ENCODE data around the gene VWA5B2. TPM values are rescaled to one million over a fixed set of nuclear protein-coding genes. Genes with fewer than 3 reads are reported as not detected.

VWA5B2 gene
- total and polyA plus RNA-seq, 4 donors: 0.12 to 1.7 (median 0.86) TPM

DNA sequence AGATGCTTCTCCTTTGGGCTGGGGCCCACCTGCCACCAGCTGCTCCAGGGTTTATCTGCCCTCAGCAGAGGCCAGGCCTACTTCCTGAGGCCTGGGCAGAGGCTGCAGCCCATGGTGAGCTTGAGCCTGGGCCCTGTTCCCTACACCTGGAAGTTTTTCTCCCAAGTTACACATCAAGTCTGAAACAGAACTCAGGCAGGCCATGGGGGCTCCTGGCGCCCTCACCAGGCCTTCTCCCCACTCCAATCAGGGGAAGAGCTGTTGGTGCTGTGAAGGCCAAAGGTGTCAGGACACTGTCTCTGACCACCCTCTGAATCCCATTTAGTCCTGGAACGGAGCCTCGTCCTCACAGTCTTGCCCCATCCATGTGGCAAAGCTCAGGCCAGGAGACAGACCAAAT is 7.3 kb downstream of the VWA5B2 start:
- Histone ChIP-seq H3K4me3 (no peak overlapping the region), H3K27ac (ENCODE audit: low read depth in 1 of 2, low read length in 1 of 2) (no peak overlapping the region), H3K4me1 (ENCODE audit: control insufficient read depth in 5 of 5, insufficient read depth in 5 of 5, low read length in 5 of 5) (peaks cover 0 to 4% (median 0%) of the 10 kb centered on the region in 5 donors), H3K9ac (ENCODE audit: insufficient read depth in 1 of 2, low read length in 2 of 2) (no peak overlapping the region), H3K9me3 (ENCODE audit: control insufficient read depth in 4 of 4, insufficient read depth in 3 of 4, low read length in 3 of 4) (peaks cover 0 to 2% (median 0%) of the 10 kb centered on the region in 4 donors), H3K27me3 (ENCODE audit: control insufficient read depth in 3 of 3, insufficient read depth in 3 of 3, low read length in 2 of 3) (peaks cover 0 to 13% (median 12%) of the 10 kb centered on the region in 3 donors), H3K36me3 (ENCODE audit: control insufficient read depth in 4 of 4, insufficient read depth in 4 of 4, low read length in 4 of 4) (no peaks in the 10 kb centered on the region)
- no peak for ATAC-seq (ENCODE audit: insufficient read depth, low FRiP score)
- 77 to 80% methylated on average over 2 to 3 of the region's 3 CpGs for WGBS, 2 donors
- no peak for DNase-seq
- TF ChIP-seq, protein P1, sequence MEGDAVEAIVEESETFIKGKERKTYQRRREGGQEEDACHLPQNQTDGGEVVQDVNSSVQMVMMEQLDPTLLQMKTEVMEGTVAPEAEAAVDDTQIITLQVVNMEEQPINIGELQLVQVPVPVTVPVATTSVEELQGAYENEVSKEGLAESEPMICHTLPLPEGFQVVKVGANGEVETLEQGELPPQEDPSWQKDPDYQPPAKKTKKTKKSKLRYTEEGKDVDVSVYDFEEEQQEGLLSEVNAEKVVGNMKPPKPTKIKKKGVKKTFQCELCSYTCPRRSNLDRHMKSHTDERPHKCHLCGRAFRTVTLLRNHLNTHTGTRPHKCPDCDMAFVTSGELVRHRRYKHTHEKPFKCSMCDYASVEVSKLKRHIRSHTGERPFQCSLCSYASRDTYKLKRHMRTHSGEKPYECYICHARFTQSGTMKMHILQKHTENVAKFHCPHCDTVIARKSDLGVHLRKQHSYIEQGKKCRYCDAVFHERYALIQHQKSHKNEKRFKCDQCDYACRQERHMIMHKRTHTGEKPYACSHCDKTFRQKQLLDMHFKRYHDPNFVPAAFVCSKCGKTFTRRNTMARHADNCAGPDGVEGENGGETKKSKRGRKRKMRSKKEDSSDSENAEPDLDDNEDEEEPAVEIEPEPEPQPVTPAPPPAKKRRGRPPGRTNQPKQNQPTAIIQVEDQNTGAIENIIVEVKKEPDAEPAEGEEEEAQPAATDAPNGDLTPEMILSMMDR (IDR thresholded peaks at IDR 0.05; ENCODE audit: control extremely low read depth, extremely low read depth): no peak

DNA sequence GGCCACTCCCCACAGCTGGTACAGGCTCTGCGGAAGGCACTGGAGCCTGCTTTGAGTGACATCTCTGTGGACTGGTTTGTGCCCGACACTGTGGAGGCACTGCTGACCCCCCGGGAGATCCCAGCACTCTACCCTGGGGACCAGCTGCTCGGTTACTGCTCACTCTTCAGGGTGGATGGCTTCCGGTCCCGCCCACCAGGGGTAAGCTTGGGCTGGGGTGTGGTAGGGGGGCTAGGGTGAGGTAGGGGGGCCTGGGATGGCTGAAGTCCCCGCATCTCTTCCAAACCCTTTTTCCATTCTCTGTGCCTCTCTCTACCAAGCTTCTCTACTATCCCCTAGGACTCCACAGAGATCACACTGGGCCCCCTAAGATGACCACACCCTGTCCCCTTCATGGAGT is 7.8 kb downstream of the VWA5B2 start:
- Histone ChIP-seq H3K9me3 (ENCODE audit: control insufficient read depth in 4 of 4, insufficient read depth in 3 of 4, low read length in 3 of 4) (peaks cover 0 to 2% (median 0%) of the 10 kb centered on the region in 4 donors), H3K4me1 (ENCODE audit: control insufficient read depth in 5 of 5, insufficient read depth in 5 of 5, low read length in 5 of 5) (peaks cover 0 to 7% (median 0%) of the 10 kb centered on the region in 5 donors), H3K9ac (ENCODE audit: insufficient read depth in 1 of 2, low read length in 2 of 2) (no peak overlapping the region), H3K4me3 (no peak overlapping the region), H3K36me3 (ENCODE audit: control insufficient read depth in 4 of 4, insufficient read depth in 4 of 4, low read length in 4 of 4) (no peaks in the 10 kb centered on the region), H3K27me3 (ENCODE audit: control insufficient read depth in 3 of 3, insufficient read depth in 3 of 3, low read length in 2 of 3) (peaks cover 0 to 7% (median 7%) of the 10 kb centered on the region in 3 donors), H3K27ac (ENCODE audit: low read depth in 1 of 2, low read length in 1 of 2) (no peak overlapping the region)
- 78 to 88% methylated on average over 7 of the region's 7 CpGs for WGBS, 2 donors
- DNase-seq: no peak
- no peak for ATAC-seq (ENCODE audit: insufficient read depth, low FRiP score)
- TF ChIP-seq, protein P1 (IDR thresholded peaks at IDR 0.05; ENCODE audit: control extremely low read depth, extremely low read depth): no peak

DNA sequence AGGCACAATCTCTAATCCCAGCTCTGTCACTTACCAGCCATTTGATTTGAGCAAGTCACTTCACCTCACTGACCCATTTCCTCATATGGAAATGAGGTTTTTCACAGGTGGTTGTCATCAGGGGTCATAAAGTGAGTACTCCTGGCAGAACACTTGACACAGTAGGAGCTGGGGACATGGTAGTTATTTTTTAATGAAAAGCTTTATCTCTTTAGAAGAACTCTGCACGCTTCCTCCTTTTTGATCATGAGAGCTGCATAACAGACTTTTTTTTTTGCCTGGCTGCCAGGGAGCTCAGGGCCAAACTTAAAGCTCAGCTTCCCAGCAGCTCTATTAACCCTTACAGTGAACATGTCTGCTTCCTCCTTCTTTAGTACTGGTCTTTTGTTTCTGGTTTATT is 8.4 kb downstream of the VWA5B2 start:
- TF ChIP-seq, protein P1 (IDR thresholded peaks at IDR 0.05; ENCODE audit: control extremely low read depth, extremely low read depth): no peak
- DNase-seq: no peak
- Histone ChIP-seq H3K9me3 (ENCODE audit: control insufficient read depth in 4 of 4, insufficient read depth in 3 of 4, low read length in 3 of 4) (peaks cover 0 to under 1% (median 0%) of the 10 kb centered on the region in 4 donors), H3K4me3 (no peak overlapping the region), H3K27me3 (ENCODE audit: control insufficient read depth in 3 of 3, insufficient read depth in 3 of 3, low read length in 2 of 3) (peaks cover 0 to 3% (median 2%) of the 10 kb centered on the region in 3 donors), H3K36me3 (ENCODE audit: control insufficient read depth in 4 of 4, insufficient read depth in 4 of 4, low read length in 4 of 4) (peaks cover 0 to 5% (median 1%) of the 10 kb centered on the region in 4 donors), H3K27ac (ENCODE audit: low read depth in 1 of 2, low read length in 1 of 2) (no peak overlapping the region), H3K4me1 (ENCODE audit: control insufficient read depth in 5 of 5, insufficient read depth in 5 of 5, low read length in 5 of 5) (peaks cover 0 to 7% (median 0%) of the 10 kb centered on the region in 5 donors), H3K9ac (ENCODE audit: insufficient read depth in 1 of 2, low read length in 2 of 2) (no peak overlapping the region)
- 23 to 33% methylated on average over 1 of the region's 1 CpG for WGBS, 2 donors
- no peak for ATAC-seq (ENCODE audit: insufficient read depth, low FRiP score)

Measured in lung (tissue), 12 donors.